ENCODE measurements around the gene RPS6KA2.

RPS6KA2 gene

DNA sequence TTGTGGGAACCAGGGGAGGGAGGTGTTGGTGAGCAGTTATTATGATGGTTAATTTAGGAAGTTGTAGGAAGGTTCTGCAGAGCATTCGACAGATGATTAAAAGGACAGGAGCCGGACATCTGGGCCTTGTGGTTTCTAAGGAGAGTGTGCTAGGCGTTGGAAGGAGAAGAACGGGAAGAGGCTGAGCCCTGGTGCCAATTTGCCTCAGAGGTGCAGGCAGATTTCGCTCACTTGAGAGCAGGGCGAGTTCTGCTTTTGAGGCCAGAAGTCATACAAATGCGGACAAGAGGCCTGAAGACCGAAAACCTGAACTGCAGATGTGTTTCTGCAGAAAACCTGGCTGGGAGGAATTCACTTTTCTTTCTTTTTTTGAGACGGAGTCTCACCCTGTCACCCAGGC is 30.5 kb upstream of the RPS6KA2 start:
- TF ChIP-seq, protein P1, sequence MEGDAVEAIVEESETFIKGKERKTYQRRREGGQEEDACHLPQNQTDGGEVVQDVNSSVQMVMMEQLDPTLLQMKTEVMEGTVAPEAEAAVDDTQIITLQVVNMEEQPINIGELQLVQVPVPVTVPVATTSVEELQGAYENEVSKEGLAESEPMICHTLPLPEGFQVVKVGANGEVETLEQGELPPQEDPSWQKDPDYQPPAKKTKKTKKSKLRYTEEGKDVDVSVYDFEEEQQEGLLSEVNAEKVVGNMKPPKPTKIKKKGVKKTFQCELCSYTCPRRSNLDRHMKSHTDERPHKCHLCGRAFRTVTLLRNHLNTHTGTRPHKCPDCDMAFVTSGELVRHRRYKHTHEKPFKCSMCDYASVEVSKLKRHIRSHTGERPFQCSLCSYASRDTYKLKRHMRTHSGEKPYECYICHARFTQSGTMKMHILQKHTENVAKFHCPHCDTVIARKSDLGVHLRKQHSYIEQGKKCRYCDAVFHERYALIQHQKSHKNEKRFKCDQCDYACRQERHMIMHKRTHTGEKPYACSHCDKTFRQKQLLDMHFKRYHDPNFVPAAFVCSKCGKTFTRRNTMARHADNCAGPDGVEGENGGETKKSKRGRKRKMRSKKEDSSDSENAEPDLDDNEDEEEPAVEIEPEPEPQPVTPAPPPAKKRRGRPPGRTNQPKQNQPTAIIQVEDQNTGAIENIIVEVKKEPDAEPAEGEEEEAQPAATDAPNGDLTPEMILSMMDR (IDR thresholded peaks at IDR 0.05; ENCODE audit: extremely low read depth, insufficient read depth, missing control alignments): no peak
- in situ Hi-C loops (cut with MboI; ENCODE audit: low pct_unique_long_range_greater_than_20kb, low sequenced_read_pairs, unreplicated experiment): no loop called here
- no peak for DNase-seq (ENCODE audit: low spot score)

DNA sequence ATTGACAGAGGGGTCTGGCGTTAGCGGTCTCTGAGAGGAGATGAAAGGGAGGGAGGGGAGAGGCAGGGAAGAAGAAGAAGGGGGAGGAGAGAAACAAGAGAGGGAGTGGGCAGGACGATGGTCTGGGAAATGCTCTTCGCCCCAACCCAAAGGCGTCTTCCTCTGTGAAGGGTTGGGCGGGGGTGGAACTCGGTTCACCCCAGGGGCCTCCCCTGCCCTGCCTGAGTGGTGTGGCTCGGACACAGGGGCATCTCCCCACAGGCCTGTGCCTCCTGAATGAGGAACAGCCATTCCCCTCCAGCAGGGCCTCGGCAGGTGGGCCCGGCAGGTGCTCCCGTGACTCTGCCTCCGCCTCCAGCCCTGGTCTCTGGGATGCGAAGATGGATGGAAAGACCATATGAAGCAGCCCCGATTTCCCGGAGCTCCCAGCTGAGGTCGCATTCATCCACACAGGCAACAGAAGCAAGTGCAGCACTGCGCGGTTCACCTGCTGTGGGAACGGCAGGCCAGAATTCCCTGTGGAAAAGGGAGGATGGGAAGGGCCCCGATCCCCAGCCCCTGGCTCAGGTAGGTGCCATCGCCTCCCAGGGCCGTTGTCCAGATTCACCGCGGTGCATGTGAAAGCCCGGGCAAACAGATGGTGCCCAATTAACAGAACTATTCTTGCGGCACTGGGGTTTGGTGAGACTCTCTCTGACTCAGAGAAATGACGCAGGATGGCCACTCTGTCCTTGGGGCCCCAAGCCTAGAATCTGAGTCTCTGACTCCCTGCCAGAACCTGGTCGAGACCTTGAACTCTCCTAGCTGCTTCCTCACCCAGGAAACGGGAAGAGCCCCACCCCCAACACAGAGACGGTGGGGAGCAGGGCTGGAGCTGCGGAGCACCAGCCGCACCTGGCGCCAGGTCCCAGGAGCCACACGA is 29.4 kb upstream of the RPS6KA2 start:
- in situ Hi-C loops (cut with MboI; ENCODE audit: low pct_unique_long_range_greater_than_20kb, low sequenced_read_pairs, unreplicated experiment): no loop called here
- DNase-seq (ENCODE audit: low spot score): no peak
- TF ChIP-seq, protein P1 (IDR thresholded peaks at IDR 0.05; ENCODE audit: extremely low read depth, insufficient read depth, missing control alignments): no peak

DNA sequence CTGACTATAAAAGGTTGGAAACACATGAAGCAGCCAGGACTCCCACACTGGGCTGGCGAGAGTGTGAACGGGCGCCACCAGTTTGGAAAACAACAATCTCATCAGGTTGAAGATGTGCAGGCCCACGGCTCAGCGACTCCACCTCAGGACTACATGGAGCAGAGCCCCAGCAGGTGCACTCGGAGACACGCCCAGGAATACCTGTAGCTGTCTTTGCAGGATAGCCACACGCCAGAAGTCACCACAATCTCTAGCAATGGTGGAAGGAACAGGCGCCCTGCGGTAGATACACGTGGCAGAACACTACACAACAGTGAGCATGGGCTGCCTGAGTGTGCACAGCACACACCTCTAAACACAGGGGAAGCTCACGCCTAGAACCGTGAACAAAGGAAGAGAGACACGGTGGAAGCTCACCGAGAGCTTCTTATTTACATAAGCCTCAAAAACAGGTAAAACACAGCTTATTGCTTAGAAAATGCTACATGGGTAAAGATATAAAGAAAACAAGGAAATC is 28.7 kb upstream of the RPS6KA2 start:
- TF ChIP-seq, protein P1 (IDR thresholded peaks at IDR 0.05; ENCODE audit: extremely low read depth, insufficient read depth, missing control alignments): no peak
- no peak for DNase-seq (ENCODE audit: low spot score)
- in situ Hi-C loops (cut with MboI; ENCODE audit: low pct_unique_long_range_greater_than_20kb, low sequenced_read_pairs, unreplicated experiment): no loop called here

DNA sequence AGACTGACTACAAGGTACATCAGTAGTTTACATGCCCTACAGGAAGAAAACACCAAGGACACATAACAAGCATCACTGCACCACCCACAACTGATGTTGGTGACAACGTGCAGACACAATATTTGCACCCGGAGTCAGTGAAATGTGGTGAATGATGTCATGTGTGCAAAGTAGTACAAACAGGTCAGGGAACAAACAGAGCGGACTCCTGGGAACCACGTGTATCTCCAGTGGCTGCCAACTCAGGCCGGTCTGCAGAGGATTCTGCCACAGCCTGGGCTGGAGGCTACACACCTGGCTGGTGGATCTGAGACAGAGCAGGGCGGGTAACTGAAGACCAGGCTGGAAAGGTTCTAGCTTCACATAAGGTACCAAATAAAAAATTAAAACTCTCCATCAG is 28.2 kb upstream of the RPS6KA2 start:
- no peak for DNase-seq (ENCODE audit: low spot score)
- in situ Hi-C loops (cut with MboI; ENCODE audit: low pct_unique_long_range_greater_than_20kb, low sequenced_read_pairs, unreplicated experiment): no loop called here

DNA sequence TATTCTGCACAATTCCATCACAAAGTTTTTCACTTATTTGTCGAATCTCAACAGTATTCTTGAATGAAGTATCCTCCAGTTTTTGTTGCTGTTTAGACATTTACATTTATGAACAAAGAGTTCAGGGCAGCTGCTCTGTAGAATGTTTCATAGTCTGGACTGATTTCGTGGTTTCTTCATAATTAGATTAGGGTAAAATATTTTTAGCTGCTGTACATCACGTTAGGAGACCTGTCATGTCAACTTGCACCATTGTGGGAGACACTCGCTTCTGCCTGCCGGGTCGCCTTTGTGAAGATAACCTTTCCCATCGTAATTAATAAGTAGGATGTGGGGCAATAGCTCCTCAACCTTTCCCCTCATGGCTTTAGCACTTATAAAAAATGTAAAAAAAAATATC is 27.5 kb upstream of the RPS6KA2 start:
- DNase-seq (ENCODE audit: low spot score): no peak
- TF ChIP-seq, protein P1 (IDR thresholded peaks at IDR 0.05; ENCODE audit: extremely low read depth, insufficient read depth, missing control alignments): no peak
- in situ Hi-C loops (cut with MboI; ENCODE audit: low pct_unique_long_range_greater_than_20kb, low sequenced_read_pairs, unreplicated experiment): no loop called here

More for the DNA sequence above, 28.2 kb upstream of the RPS6KA2 start:
- TF ChIP-seq, protein P1 (IDR thresholded peaks at IDR 0.05; ENCODE audit: extremely low read depth, insufficient read depth, missing control alignments): no peak

DNA sequence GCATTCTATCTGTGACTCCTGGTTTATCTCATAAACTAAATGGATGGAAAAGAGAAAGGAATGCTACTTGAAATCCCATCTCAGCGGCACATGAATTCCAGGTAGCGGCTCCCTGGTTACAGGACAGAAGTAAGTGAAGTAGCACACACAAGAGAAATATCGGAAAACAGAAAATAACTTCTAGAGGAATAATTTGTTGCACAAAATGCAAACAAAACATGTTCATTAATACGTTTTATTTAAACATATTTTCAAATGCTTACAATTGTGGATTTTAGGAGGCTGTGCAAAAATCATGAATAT is 26.5 kb upstream of the RPS6KA2 start:
- in situ Hi-C loops (cut with MboI; ENCODE audit: low pct_unique_long_range_greater_than_20kb, low sequenced_read_pairs, unreplicated experiment): no loop called here
- TF ChIP-seq, protein P1 (IDR thresholded peaks at IDR 0.05; ENCODE audit: extremely low read depth, insufficient read depth, missing control alignments): no peak
- DNase-seq (ENCODE audit: low spot score): no peak

Measured in GM13977 (cell line).